NCI-H446 treated with DMSO at 0.1 percent for 48 hours (cell line): ENCODE results near the gene SYMPK.

Source experiments
- DNase-seq: peaks from one replicate; lab custom pipeline; 2025; lab: John Stamatoyannopoulos, UW

Gene SYMPK

DNA sequence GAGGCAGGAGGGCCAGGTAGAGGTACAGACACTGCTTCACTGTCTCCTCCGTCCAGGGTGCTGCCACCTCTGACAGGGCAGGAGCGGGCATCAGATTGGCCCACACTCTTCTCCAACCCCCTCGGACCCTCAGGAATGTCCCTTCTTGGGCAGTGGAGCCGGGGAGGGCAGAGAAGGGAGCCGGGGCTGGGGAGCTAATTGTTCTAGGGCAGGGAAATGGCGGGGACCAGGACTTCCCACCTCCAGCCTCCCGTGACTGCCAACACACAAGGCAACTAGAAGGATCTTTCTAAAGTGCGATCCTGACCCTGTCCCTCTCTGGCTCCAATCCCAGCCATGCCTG, 37.7 kb downstream of the SYMPK start:
- no peak for DNase-seq

DNA sequence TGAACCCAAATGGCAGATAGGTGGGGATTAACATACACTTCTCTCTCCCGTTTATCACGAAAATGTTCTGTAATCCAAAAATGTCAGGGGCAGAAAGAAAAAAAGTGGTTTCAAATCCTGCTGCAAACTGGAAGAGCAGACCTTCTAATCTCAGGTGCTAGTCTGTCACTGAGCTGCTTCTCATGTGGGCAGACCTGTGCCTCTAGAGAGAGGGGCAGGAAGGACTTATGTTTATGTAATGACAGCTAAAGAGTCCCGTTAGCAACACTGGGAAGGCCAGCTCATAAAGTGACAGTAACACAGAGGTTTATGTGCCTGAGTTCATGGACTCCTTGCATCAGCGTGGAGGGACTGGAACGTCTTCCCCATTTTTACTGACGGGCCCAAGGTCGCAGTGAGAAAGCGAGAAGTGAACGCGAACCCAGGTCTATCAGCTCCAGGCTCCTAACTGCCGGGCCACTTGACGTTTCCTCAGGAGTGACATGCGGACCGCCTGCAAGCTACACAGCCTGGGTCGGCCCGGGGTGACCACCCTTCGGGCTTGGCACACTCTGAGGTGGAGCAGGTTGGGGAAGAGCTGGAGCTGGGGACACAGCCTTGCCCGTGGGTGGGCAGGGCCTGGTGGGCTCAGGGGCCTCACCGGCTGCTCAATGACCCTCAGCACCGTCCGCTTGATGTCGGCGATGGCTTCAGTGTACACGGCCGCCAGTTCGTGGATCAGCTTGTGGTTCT, 38.2 kb downstream of the SYMPK start:
- no peak for DNase-seq

DNA sequence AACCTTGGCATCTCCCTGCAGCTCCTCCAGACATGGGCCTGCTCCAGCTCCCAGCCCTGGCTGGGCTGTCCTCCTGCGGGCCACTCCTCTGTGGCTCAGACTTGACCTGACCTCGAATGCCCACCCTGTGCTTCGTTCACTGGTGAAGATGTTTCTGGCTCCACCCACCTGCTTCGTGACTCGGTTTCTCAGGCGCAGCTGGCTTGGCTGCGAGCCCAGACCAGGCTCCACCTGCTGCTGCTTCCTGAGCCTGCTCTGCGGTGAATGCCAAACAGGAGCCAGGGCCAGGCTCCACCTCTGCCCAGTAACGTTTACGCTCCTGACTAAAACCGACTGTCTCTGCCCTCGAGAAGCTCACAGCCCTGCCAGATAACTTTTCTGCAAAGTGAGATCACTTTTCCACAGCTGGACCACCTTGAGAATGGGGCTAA, 38.9 kb downstream of the SYMPK start:
- no peak for DNase-seq

DNA sequence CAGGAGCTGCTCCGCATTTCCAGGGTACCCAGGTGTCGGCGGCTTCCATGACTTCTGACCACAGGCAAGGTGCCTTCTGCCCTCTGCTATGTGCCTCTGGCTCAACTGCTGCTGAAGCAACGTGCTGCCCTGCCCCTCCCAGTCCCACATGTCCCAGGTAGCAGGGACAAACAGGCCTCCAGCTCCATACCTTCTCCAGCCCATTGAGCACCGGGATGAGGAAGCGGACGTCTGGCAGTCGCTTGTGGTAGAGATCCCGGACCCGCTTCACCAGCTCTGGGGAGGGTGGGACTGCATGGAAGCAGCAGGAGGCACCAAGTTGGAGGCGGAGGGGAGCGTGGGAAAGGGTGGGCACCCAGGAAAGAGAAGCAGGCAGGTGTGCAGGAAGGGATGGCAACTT, 39.8 kb downstream of the SYMPK start:
- no peak for DNase-seq

DNA sequence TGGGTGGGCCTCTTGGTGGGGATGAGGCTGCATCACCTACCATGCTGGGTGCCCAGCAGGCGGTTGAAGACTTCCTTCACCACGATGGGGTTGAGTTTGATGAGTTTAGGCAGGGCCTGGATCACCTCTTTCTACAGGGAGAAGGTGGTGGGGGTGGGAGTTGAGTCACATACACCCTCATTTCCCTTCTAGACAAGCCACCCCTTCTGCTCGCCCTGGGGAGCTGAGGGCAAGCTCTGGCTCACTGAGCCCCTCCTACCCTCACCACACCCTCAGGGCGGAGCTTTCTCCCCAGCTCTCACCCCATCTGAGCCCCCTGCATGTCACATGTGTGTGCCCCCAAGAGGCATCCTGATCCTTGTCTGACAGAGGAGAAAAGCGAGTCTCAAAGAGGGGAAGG, 40.2 kb downstream of the SYMPK start:
- DNase-seq: no peak

DNA sequence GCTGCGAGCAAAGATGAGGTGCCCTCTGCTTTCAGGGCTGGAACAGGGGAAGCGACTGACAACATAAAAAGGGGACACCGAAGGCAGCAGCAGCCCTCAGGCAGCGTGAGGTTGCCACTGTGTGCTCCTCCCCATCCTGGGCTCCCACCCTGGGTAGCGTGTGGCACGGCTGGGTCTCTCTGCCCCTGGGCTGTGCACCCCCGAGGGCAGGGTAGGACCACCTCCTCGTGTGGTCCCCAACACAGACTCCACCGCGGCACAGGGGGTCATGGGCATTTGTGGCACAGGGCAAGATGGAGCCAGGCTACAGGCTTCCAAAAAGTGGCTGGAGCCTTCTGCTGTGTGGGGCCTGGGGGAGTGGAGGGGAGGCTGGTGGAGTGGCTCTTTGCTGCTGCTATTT, 41.4 kb downstream of the SYMPK start:
- no peak for DNase-seq

DNA sequence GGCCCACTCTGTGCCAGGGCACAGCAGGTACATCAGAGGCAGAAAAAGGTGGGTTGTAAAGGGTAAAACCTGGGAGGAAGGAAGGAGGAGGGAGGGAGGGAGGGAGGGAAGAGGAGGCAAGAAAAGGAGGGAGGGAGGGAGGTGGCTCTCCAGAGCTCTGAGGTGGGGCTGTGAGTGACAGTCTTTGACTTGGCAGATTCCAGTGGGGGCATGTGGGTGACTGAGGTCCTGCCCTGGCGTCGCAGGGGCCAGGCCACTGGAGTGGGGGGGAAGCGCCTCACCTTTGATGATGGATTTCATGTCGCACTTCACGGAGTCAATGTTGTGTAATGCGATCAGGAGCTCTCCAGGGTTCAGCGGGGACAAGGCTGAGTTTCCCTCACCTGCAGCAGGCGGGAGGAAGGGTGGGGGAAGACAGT, 41.8 kb downstream of the SYMPK start:
- no peak for DNase-seq

DNA sequence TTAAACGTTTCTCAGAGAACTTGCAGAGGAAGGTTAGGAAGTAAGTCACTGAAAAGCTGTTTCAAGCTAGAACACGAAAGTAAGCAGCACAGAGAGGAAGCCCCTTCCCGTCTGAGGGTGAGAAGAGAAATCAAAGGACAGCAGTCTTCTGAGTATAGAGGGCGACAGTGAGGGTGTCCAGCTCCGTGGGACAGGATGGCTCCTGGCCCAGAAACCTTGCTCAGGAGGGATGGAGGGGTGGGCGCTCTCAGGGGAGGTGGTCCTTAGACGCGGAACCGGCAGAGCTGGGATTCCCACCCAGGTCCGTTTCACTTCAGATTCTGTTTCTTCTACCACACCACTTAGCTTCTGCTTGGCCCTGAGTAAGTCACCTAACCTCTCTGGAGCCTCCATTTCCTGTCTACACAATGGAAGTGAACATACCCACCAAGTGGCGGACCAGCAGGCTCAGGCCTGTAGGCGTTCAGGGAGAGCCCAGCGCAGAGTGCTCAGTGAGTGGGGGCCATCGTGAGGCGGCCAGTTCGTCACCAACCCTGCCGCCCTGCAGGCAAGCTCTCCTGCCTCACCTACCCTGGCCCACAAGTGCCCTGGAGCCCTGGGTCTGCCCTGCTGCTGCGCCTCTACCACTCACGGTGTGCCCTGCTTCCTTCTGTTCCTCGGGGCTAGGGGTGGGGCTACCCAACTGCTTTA, 42.4 kb downstream of the SYMPK start:
- no peak for DNase-seq

DNA sequence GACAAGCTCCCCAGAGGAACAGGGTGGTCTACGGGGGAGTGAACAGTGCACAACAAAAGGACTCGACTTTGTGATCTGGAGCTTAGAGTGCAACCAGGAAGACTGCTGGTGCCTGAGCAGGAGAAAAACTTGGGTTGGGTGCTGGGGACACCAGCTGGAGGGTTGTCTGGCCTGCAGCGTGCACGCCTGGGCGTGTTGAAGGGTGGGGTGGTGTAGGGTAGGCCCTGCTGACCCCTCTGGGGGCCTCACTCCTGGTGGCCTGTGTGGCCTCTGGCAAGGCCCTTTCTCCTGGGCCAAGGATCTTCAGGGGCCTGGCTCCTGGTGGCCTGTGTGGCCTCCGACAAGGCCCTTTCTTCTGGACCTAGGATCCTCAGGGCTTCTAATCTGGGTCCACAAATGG, 43.2 kb downstream of the SYMPK start:
- no peak for DNase-seq

DNA sequence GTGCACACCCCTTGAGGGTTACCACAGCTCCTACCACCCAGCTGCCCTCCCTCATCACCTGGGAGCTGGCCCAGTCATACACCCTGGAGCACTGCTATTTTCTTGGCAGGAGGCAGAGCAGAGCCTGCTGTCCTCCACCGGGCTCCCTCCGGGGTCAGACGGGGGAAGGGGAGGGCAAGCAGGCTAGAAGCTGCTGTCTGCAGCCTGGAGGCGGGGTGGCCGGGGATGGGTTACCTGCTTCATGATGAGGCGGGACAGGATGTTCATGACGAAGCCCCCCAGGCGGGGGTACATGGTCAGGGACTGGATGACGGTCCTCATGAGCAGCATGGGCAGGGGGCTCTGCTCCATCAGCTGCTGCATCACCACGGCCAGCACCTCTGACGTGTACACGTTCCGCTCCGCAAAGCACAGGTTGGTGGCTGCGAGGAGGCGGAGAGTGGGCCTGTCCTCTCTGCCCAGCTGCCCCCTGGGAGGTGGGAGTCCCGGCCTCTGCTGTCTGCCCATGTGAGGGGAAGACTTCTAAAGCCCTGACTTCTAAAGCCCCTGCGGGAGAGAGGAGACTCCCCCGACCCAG, 45.1 kb downstream of the SYMPK start:
- no peak for DNase-seq

DNA sequence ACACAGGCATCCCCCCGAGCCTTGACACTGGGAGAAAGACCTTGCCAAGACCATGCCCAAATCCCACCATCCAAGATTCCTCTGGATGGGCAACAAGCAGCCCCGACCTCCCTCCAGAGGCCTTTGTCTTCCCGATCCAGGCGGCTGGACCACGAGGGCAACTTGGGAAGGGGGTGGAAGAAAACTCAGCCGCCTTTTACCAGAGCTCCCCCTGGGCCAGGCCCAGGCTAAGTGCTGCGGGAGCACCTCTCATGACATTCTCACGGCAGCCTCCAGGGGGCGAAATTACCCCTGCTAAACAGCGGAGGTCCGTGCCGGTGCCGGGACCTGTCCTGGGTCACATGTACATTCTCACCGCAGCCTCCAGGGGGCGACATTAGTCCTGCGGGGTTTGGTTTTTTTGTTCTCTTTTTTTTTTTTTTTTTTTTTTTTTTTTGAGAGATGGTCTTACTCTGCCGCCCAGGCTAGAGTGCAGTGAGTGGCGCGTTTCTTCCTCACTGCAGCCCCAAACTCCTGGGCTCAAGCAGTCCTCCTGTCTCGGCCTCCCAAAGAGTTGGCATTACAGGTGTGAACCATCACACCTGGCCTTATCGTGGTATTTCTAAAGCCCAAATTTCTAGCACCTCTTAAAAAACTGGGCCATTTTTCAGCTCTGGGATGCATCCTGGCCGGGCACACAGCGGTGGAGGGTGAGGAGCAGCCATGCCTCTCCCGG, 45.8 kb downstream of the SYMPK start:
- DNase-seq: peak; percentile 68

DNA sequence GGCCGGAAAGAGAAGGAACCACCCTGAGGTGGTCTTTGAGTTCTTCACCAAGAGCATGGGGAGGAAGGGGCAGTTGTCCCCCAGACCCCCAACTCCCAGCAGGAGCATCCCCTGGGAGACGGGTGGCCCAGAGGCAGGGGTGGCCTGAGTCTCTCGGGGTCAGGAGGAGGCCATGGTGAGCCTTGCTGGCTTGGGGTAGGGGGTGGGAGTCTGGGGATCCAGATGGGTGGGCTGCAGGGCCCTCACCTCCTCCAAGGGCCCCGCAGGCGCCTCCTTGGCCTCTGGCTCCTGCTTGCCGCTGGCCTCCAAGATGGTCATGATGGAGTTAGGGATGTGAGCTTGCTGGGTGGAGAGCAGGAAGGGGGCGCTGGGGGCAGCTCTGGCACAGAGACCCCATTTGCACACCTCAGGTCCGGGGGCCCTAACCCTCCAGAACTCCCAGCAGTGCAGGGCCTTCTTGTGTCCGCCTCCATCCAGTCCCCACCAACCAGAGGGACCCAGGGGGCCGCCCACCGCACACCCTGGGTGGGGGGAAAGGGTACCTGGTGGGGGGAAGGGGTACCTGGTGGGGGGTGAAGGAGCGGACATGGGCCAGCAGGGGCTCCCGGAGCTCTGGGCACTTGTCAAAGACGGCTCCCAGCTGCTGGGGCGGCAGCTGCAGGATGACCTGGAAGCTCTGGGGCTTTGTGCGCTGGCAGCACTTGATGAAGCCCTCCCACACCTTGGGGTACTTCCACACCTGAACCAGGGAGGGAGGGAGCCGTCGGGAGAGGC, 46.5 kb downstream of the SYMPK start:
- no peak for DNase-seq

DNA sequence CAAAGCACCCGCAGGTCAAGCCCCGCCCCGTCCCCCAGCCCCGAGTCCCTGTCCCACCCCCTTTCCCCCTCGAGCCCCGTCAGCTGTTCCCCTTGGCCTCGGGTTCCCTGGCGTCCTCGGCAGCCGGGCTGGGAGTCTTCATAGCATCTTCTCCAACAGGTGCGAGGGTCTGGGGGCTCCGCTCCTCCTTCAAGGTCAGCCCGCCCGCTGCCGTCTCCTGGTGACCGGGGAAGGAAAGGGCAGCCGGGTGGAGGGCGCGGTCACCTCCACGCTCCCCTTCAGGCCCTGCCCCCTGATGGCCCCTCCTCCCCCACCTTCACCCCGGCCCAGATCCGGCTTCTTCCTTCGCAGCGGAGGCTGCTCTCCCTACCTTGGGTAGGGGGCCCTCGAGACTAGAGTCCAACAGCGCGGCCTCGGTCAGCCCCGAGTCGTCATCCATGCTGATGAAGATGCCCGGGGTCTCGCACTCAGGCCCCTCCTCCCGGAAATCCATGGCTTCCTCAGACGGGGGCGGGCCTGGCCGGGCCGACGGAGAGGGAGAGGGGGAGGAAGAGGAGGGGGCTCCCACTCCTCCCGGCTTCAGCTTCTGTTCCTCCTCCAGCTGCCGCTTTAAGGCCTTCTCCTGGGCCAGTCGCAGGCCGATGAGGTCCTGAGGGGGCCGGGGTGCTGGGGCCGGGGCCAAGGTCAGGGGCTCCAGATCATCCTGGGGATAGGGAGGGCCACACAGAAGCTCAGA, 47.3 kb downstream of the SYMPK start:
- DNase-seq: no peak

DNA sequence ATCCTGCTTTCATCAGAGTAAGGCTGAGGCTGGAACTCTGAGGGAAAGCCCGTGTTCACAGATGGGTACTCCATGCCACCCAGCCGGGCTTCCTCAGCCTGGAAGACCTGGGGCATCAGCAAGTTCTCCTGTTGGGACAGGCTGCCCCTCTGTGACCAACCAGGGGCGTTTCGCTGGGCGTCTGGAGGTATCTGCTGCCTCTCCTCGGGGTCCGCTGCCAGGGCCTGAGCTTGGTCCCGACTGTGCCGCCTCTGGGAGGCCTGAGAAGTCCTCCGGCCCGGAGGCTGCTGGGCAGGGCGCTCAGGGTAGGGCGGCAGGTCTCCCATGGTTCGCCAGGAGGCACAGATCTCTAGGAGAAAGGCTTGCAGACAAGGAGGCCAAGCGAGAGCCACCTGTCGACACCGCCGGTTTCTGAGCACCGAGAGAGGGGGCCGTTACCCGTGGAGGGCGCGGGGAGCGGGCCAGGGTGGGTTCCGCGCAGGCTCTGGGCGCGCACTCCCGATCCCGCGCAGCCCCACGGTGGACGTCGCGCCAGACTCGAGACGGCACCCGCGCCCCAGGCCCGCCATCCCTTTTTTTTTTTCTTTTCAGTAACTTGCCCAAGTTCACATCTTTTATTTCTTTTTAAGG, 48.0 kb downstream of the SYMPK start, which contains the start of gene RSPH6A:
RSPH6A (minus strand) TSS at position 458 of the 630 bp plus-strand sequence; CDS start at position 326, 132 bp downstream.
- no peak for DNase-seq

DNA sequence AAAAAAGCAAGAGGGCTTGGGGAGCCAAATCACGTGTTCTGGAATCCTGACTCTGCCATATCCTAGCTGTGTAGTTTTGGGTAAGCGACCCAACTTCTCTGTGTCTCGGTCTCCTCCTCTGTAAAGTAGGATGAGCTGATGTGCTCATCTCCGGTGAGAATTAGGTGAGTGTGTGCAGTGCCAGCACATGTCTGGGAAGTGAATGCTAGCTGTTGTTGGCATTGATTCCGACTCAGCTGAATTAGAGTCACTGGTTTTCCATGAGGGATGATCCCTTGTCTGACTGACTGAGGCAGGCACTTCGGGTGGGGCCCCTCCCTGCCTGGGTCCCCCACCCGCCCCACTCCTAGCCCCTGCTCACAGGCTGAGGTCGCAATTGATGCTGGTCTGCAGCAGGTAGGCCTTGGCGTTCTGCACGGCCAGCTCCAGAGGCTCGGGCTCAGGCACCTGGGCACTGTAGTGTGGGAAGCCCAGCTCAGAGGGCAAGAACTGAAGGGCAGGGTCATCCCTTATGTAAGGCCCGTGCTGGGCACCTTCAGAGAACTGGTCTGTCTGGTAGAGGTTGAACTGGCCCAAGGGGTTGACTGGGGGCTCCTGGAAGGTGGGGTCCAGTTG, 48.7 kb downstream of the SYMPK start:
- DNase-seq: no peak

DNA sequence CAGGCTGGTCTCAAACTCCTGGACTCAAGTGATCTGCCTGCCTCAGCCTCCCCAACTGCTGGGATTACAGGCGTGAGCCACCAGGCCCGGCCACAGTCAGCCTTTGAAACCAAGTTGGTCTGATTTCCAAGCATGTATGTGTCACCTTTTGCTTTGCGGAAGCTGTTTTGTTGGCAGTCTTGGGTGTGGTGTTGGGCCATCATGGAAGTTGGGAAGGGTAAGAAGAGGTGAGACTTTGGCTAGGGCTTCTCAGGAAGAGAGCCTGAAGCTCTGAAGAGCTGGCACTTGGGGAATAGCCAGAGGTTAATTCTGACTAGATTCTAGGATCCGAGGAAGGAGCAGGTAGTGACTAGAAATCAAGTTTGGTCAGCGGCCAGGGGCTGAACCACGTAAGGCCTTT, 50.6 kb downstream of the SYMPK start:
- DNase-seq: no peak

DNA sequence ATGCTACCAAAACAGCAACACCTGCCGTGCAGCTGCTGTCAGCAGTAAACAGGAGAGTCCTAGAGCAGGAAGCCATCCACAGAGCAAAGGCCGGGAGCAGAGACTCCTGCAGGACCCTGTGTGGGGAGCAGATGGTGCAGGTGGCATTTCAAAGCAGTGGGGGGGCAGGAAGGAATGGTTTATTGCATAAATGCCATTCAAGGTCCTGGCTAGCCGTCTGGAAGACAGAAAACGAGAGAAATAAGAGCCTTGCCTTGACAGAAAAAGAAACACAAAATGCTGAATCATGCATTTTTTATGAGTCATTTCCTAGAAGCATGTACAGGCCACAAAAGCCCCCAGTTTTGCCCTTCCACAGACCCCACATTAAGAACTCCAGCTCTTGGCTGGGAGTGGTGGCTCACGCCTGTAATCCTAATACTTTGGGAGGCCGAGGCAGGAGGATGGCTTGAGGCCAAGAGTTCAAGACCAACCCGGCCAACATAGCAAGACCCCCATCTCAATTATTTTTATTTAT, 53.2 kb downstream of the SYMPK start:
- DNase-seq: no peak

DNA sequence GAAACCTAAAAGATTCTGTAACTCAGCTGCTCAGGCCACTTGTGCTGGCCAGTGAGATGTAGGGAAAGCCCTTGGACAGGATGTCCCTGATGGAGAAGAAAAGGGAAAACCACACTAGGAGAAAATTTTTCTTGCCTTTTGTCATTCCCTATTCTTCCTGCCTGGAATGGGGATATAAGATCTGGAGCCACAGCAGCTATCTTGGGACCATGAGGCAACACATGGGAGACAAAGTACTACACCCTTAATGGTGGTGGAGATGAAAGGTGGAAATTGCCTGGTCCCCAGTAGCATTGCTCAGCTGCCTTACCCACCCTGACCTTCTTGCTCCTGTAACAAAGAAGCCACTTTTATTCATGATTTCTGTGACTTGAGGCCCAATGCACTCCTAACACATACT, 57.2 kb downstream of the SYMPK start:
- DNase-seq: no peak

DNA sequence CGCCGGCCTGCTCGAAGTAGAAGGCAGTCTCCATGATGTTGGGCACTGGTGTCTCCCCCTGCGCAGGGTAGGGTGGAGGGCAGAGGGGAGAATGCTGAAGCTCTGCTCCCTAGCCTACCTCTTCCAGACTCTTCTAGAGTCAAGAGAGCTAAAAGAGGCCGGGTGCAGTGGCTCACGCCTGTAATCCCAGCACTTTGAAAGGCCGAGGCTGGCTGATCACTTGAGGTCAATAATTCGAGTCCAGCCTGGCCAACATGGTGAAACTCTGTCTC, 58.1 kb downstream of the SYMPK start:
- DNase-seq: no peak
